Gastrocnemius medialis (tissue), 4 donors: Measurements from ENCODE around the gene FGF1. TPM values are rescaled to one million over a fixed set of nuclear protein-coding genes. Genes with fewer than 3 reads are reported as not detected.

ENCODE experiments used
- ATAC-seq, 2 donors: fragments of 150-250 bp; one replicate each; pipeline ENCODE4 v1.9.1; 2016
- DNase-seq, 2 donors: peaks; one replicate each; pipeline ENCODE4 v3.0.0-alpha.2; 2019
- H3K27ac ChIP-seq, 4 donors: fragments of 200-600 bp; sonication (generic); 1 replicate in 1 of 4; 2 replicates in 3 of 4; pipeline ENCODE4 v1.5.1; 2016 to 2018; ENCODE audit warnings: mild to moderate bottlenecking in 2 of 4, moderate library complexity in 1 of 4
- H3K27me3 ChIP-seq, 3 donors: fragments of 200-600 bp; sonication (generic) in 2 of 3; 1 replicate in 1 of 3; 2 replicates in 2 of 3; pipeline versions ENCODE4 v1.5.1 to v1.6.0; 2016 to 2019; ENCODE audit warnings: mild to moderate bottlenecking in 1 of 3, moderate library complexity in 1 of 3
- H3K36me3 ChIP-seq, 2 donors: fragments of 200-600 bp; sonication (generic) in 1 of 2; one replicate each; pipeline ENCODE4 v1.5.1; 2017 to 2018
- H3K4me1 ChIP-seq, 2 donors: fragments of 200-600 bp; sonication (generic) in 1 of 2; one replicate each; pipeline ENCODE4 v1.5.1; 2016 to 2017; ENCODE audit warnings: mild to moderate bottlenecking in 2 of 2
- H3K4me3 ChIP-seq, 4 donors: fragments of 200-600 bp; sonication (generic) in 3 of 4; 1 replicate in 1 of 4; 2 replicates in 3 of 4; pipeline ENCODE4 v1.5.1; 2016 to 2019; ENCODE audit warnings: mild to moderate bottlenecking in 2 of 4
- H3K9me3 ChIP-seq, 3 donors: fragments of 200-600 bp; sonication (generic) in 2 of 3; 1 replicate in 1 of 3; 2 replicates in 2 of 3; pipeline ENCODE4 v1.5.1; 2016 to 2019
- CTCF ChIP-seq, 5 experiments: fragments of 450-650 bp in 3 of 5; fragments of 200-600 bp in 2 of 5; sonication (generic) in 2 of 5; IDR thresholded peaks in 4 of 5; conservative IDR thresholded peaks in 1 of 5; 1 replicate in 4 of 5; 2 replicates in 1 of 5; pipeline ENCODE4 v1.5.1; 2016 to 2019; ENCODE audit warnings: antibody characterized with exemption in 5 of 5, mild to moderate bottlenecking in 3 of 5, moderate library complexity in 3 of 5
- POLR2A ChIP-seq, 2 donors: fragments of 450-650 bp; IDR thresholded peaks; one replicate each; pipeline ENCODE4 v1.6.1; 2017; ENCODE audit warnings: antibody characterized with exemption in 2 of 2, mild to moderate bottlenecking in 2 of 2, moderate library complexity in 2 of 2
- in situ Hi-C, 4 donors: fragments of 200-750 bp; cut with MboI; loops; one replicate each; pipeline versions ENCODE4 v1.15.0 to v1.8.0; 2017; ENCODE audit warnings: low sequenced_read_pairs in 4 of 4
- intact Hi-C: fragments of 100-400 bp; cut with DNase I; formaldehyde crosslinking; loops from one replicate; pipeline ENCODE4 v1.15.1; 2023; ENCODE audit warnings: low total_unique reads
- total RNA-seq, 4 donors: library from RNA; depleted of rRNA; stranded (reverse); fragments of >200 nt; gene quantifications; one replicate each; pipeline versions ENCODE4 v1.1.0 to v1.2.3, GENCODE V29; 2016

Gene FGF1
- total RNA-seq, 4 donors from 2014 or later, result 0.41 to 2.1 (median 1.2) TPM

GRCh38 chr5:142655339-142656267 is 30.3 kb downstream of the FGF1 start:
- H3K27ac ChIP-seq, result peak overlapping the region in 3 of 4 donors; percentile 0 to 14 (median 1)
- no peaks in the 10 kb centered on the region for H3K36me3 ChIP-seq
- peaks cover 4 to 20% of the 10 kb centered on the region in 2 donors for H3K4me1 ChIP-seq
- no peaks in the 10 kb centered on the region for H3K27me3 ChIP-seq
- no peaks in the 10 kb centered on the region for H3K9me3 ChIP-seq
- peak; percentile 87 to 98 (median 94) for TF ChIP-seq CTCF (IDR thresholded peaks at IDR 0.05 in 4 of 5, conservative IDR thresholded peaks at IDR 0.05 in 1 of 5)
- no peak for TF ChIP-seq POLR2A (IDR thresholded peaks at IDR 0.05)
- H3K4me3 ChIP-seq, result no peak overlapping the region
- DNase-seq (peak; percentile 53 to 74), ATAC-seq (peak; percentile 81 to 92)
- intact Hi-C loops (loop anchor here (1.0 to 5.0 kb wide), 3 partner anchors 44 to 227 kb away; no protein-coding TSS in a partner anchor), in situ Hi-C loops (loop anchor here in 3 of 4 donors (5.0 kb wide), 1 partner anchor 42 kb away; no protein-coding TSS in a partner anchor)

- Histone ChIP-seq H3K4me1 (peaks cover 4 to 20% of the 10 kb centered on the region in 2 donors), H3K9me3 (no peaks in the 10 kb centered on the region), H3K27me3 (no peaks in the 10 kb centered on the region), H3K4me3 (no peak overlapping the region), H3K27ac (peak overlapping the region; percentile 0 to 41 (median 8)), H3K36me3 (no peaks in the 10 kb centered on the region)
- TF ChIP-seq CTCF (IDR thresholded peaks at IDR 0.05 in 4 of 5, conservative IDR thresholded peaks at IDR 0.05 in 1 of 5) (no peak), POLR2A (IDR thresholded peaks at IDR 0.05) (no peak)
- DNase-seq, result no peak
- in situ Hi-C loops (loop anchor here in 3 of 4 donors (5.0 kb wide), 1 partner anchor 43 kb away; no protein-coding TSS in a partner anchor), intact Hi-C loops (loop anchor here (1.0 to 5.0 kb wide), 3 partner anchors 44 to 228 kb away; no protein-coding TSS in a partner anchor)
- no peak for ATAC-seq
Observed at GRCh38 chr5:142654578-142655058, 31.3 kb downstream of the FGF1 start.

- ATAC-seq, result no peak
- in situ Hi-C loops (no loop called here), intact Hi-C loops (no loop called here)
- H3K27ac ChIP-seq, result peak overlapping the region in 1 of 4 donors; percentile 31
- H3K9me3 ChIP-seq, result no peaks in the 10 kb centered on the region
- no peak overlapping the region for H3K4me3 ChIP-seq
- no peaks in the 10 kb centered on the region for H3K27me3 ChIP-seq
- no peak for DNase-seq
- H3K4me1 ChIP-seq, result peaks cover 4 to 20% of the 10 kb centered on the region in 2 donors
- H3K36me3 ChIP-seq, result no peaks in the 10 kb centered on the region
- no peak for TF ChIP-seq POLR2A (IDR thresholded peaks at IDR 0.05)
- no peak for TF ChIP-seq CTCF (IDR thresholded peaks at IDR 0.05 in 4 of 5, conservative IDR thresholded peaks at IDR 0.05 in 1 of 5)
Observed at GRCh38 chr5:142653321-142653720, 32.6 kb downstream of the FGF1 start.

GRCh38 chr5:142652563-142652962 is 33.3 kb downstream of the FGF1 start:
- peak overlapping the region in 2 of 4 donors; percentile 15 to 31 for H3K27ac ChIP-seq
- no peak for ATAC-seq
- intact Hi-C loops (no loop called here), in situ Hi-C loops (no loop called here)
- H3K4me3 ChIP-seq, result no peak overlapping the region
- H3K27me3 ChIP-seq, result no peaks in the 10 kb centered on the region
- H3K4me1 ChIP-seq, result peaks cover 4 to 20% of the 10 kb centered on the region in 2 donors
- H3K9me3 ChIP-seq, result no peaks in the 10 kb centered on the region
- DNase-seq, result no peak
- TF ChIP-seq CTCF (IDR thresholded peaks at IDR 0.05 in 4 of 5, conservative IDR thresholded peaks at IDR 0.05 in 1 of 5), result no peak
- no peak for TF ChIP-seq POLR2A (IDR thresholded peaks at IDR 0.05)
- no peaks in the 10 kb centered on the region for H3K36me3 ChIP-seq
